ENCODE data around the gene SLC35E2B.
"Not testable (repeated sequence)": the region's sequence is repeated elsewhere in the genome, so short reads cannot be mapped to it uniquely, and the experiment has no call there.

SLC35E2B gene

DNA sequence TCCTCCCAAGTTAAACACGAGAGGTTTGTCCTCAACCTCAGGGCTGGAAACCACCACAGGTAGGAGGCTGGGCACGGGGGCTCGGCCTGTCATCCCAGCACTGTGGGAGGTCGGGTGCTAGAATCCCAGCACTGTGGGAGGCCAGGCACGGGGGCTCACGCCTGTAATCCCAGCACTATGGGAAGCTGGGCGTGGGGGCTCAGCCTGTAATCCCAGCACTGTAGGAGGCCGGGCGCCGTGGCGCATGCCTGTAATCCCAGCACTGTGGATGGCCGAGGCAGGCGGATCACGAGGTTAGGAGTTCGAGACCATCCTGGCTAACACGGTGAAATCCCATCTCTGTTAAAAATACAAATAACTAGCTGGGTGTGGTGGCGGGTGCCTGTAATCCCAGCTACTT lies 38.3 kb upstream of the SLC35E2B start:
- Histone ChIP-seq H3K4me1 (ENCODE audit: low read length) (no peaks in the 10 kb centered on the region), H3K27me3 (ENCODE audit: low read depth, low read length) (no peaks in the 10 kb centered on the region), H3K4me2 (ENCODE audit: low read length) (no peak overlapping the region), H2AFZ (ENCODE audit: low read depth, low read length) (no peak overlapping the region), H3K79me2 (ENCODE audit: low read length) (no peaks in the 10 kb centered on the region), H3K9me3 (ENCODE audit: insufficient read depth, low read length) (no peaks in the 10 kb centered on the region), H4K20me1 (ENCODE audit: insufficient read depth, low read length) (no peaks in the 10 kb centered on the region), H3K9ac (ENCODE audit: low read length) (no peak overlapping the region), H3K27ac (ENCODE audit: low read length) (no peak overlapping the region), H3K4me3 (ENCODE audit: low read length) (no peak overlapping the region), H3K36me3 (replicated peaks; ENCODE audit: low read depth, low read length) (peaks cover 6% of the 10 kb centered on the region)
- TF ChIP-seq EZH2phosphoT487 (IDR thresholded peaks at IDR 0.05; ENCODE audit: low read depth) (no peak), CTCF (IDR thresholded peaks at IDR 0.05; ENCODE audit: low read depth, low read length) (no peak)

DNA sequence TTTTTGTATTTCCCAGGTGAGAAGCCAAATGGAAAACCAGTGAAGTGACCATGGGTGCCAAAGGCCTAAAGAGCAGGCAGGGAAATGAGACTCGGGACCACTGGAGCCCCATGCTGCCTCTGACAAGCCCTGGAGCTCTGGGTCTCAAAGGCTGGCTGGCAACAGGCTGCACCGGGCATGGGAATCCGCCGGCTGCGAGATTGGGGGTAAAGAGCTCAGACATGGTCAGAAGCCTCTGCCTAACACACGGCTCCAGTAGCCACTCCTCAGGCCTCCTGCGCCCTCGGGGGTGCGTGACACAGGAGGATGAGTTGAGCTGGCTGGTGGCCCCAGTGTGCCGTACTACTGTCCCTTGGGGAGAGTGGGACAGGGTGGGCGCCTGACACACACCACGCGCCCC lies 37.6 kb upstream of the SLC35E2B start:
- H3K9ac ChIP-seq (ENCODE audit: low read length); H2AFZ ChIP-seq (ENCODE audit: low read depth, low read length); H3K27ac ChIP-seq (ENCODE audit: low read length); H3K9me3 ChIP-seq (ENCODE audit: insufficient read depth, low read length); H3K4me2 ChIP-seq (ENCODE audit: low read length); H3K79me2 ChIP-seq (ENCODE audit: low read length); H4K20me1 ChIP-seq (ENCODE audit: insufficient read depth, low read length); H3K4me1 ChIP-seq (ENCODE audit: low read length); H3K27me3 ChIP-seq (ENCODE audit: low read depth, low read length); H3K36me3 ChIP-seq (replicated peaks; ENCODE audit: low read depth, low read length); H3K4me3 ChIP-seq (ENCODE audit: low read length): not testable (repeated sequence)

- not testable (repeated sequence) for H3K36me3 ChIP-seq (replicated peaks; ENCODE audit: low read depth, low read length); H3K27me3 ChIP-seq (ENCODE audit: low read depth, low read length); H3K4me2 ChIP-seq (ENCODE audit: low read length); H3K4me3 ChIP-seq (ENCODE audit: low read length); H3K4me1 ChIP-seq (ENCODE audit: low read length); H3K79me2 ChIP-seq (ENCODE audit: low read length); H3K9ac ChIP-seq (ENCODE audit: low read length); H2AFZ ChIP-seq (ENCODE audit: low read depth, low read length); H3K27ac ChIP-seq (ENCODE audit: low read length); H4K20me1 ChIP-seq (ENCODE audit: insufficient read depth, low read length); H3K9me3 ChIP-seq (ENCODE audit: insufficient read depth, low read length)
Measured at GRCh38 chr1:1729116-1729816, 36.7 kb upstream of the SLC35E2B start.

DNA sequence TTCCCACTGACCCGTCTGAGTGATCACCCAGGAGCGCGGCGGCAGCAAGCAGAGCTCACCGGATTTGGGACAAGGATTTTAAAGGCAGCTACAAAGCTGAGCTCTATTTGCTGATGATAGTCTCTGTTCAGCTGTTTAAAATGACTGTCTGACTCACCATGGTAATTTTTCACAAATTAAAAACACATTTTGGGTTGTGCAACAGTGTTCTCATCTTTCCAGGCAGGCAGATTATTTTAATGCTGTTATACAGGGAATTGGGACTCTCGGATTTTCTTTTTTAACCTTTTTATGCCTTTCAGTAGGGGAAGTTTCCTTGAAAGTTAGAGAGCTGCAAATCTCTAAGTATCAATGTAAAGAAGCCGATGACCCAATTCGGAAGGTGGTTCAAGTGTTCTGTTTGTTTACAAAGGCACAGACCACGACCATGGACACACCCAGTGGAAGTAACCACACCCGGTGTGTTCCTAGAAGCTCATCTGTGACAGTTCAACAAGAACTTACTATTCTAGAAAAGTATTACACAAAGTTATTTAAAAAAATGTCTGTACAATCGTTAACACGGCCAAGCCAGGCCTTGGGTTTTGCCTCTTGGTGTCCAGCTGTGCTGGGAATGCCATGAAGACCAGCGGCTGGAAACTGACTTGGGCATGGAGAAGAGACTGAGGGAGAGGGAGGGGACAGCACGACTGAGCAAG lies 35.9 kb upstream of the SLC35E2B start:
- not testable (repeated sequence) for H3K4me1 ChIP-seq (ENCODE audit: low read length); H3K9ac ChIP-seq (ENCODE audit: low read length); H4K20me1 ChIP-seq (ENCODE audit: insufficient read depth, low read length); H3K36me3 ChIP-seq (replicated peaks; ENCODE audit: low read depth, low read length); H3K9me3 ChIP-seq (ENCODE audit: insufficient read depth, low read length); H3K4me3 ChIP-seq (ENCODE audit: low read length); H3K79me2 ChIP-seq (ENCODE audit: low read length); H3K27ac ChIP-seq (ENCODE audit: low read length); H3K27me3 ChIP-seq (ENCODE audit: low read depth, low read length); H3K4me2 ChIP-seq (ENCODE audit: low read length); H2AFZ ChIP-seq (ENCODE audit: low read depth, low read length)

- H3K4me1 ChIP-seq (ENCODE audit: low read length); H3K4me2 ChIP-seq (ENCODE audit: low read length); H3K9ac ChIP-seq (ENCODE audit: low read length); H3K36me3 ChIP-seq (replicated peaks; ENCODE audit: low read depth, low read length); H3K79me2 ChIP-seq (ENCODE audit: low read length); H4K20me1 ChIP-seq (ENCODE audit: insufficient read depth, low read length); H3K9me3 ChIP-seq (ENCODE audit: insufficient read depth, low read length); H3K4me3 ChIP-seq (ENCODE audit: low read length); H3K27ac ChIP-seq (ENCODE audit: low read length); H2AFZ ChIP-seq (ENCODE audit: low read depth, low read length); H3K27me3 ChIP-seq (ENCODE audit: low read depth, low read length): not testable (repeated sequence)
Measured at GRCh38 chr1:1727131-1727651, 34.6 kb upstream of the SLC35E2B start.

DNA sequence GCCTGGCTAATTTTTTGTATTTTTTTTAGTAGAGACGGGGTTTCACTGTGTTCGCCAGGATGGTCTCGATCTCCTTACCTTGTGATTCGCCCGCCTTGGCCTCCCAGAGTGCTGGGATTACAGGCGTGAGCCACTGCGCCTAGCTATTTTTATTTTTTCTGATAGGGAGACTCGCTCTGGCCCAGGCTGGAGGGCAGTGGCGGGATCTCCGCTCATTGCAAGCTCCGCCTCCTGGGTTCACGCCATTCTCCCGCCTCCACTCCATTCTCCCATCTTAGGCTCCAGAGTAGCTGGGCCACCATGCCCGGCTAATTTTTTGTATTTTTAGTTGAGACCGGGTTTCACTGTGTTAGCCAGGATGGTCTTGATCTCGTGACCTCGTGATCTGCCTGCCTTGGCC lies 33.5 kb upstream of the SLC35E2B start:
- not testable (repeated sequence) for H3K9me3 ChIP-seq (ENCODE audit: insufficient read depth, low read length); H3K79me2 ChIP-seq (ENCODE audit: low read length); H3K27me3 ChIP-seq (ENCODE audit: low read depth, low read length); H3K4me2 ChIP-seq (ENCODE audit: low read length); H2AFZ ChIP-seq (ENCODE audit: low read depth, low read length); H3K36me3 ChIP-seq (replicated peaks; ENCODE audit: low read depth, low read length); H4K20me1 ChIP-seq (ENCODE audit: insufficient read depth, low read length); H3K27ac ChIP-seq (ENCODE audit: low read length); H3K4me3 ChIP-seq (ENCODE audit: low read length); H3K4me1 ChIP-seq (ENCODE audit: low read length); H3K9ac ChIP-seq (ENCODE audit: low read length)

Data from OCI-LY3 (cell line).